Measurements from ENCODE around the gene OR2V1. TPM values are rescaled to one million over a fixed set of nuclear protein-coding genes. Genes with fewer than 3 reads are reported as not detected.

Gene OR2V1
- total RNA-seq, 1 donor from 2014 or later: not detected

GRCh38 chr5:181092428-181092827 lies 38.5 kb downstream of the OR2V1 start:
- Histone ChIP-seq H3K4me1 (no peaks in the 10 kb centered on the region), H3K4me3 (no peak overlapping the region), H3K36me3 (no peaks in the 10 kb centered on the region), H3K27me3 (no peaks in the 10 kb centered on the region), H3K27ac (no peak overlapping the region), H3K9me3 (no peaks in the 10 kb centered on the region)
- intact Hi-C loops (cut with DNase I): no loop called here
- no peak for TF ChIP-seq CTCF (IDR thresholded peaks at IDR 0.05)
- no peak for DNase-seq (ENCODE audit: low spot score in 2 of 2)

- Histone ChIP-seq H3K4me1 (no peaks in the 10 kb centered on the region), H3K4me3 (no peak overlapping the region), H3K36me3 (no peaks in the 10 kb centered on the region), H3K27me3 (no peaks in the 10 kb centered on the region), H3K9me3 (no peaks in the 10 kb centered on the region), H3K27ac (no peak overlapping the region)
- DNase-seq (ENCODE audit: low spot score in 2 of 2): no peak
- no peak for TF ChIP-seq CTCF (IDR thresholded peaks at IDR 0.05)
- intact Hi-C loops (cut with DNase I): no loop called here
Observed at GRCh38 chr5:181088289-181088688, 42.7 kb downstream of the OR2V1 start.

GRCh38 chr5:181087309-181087708 lies 43.7 kb downstream of the OR2V1 start:
- TF ChIP-seq CTCF (IDR thresholded peaks at IDR 0.05): no peak
- H3K4me3 ChIP-seq: no peak overlapping the region
- H3K27me3 ChIP-seq: no peaks in the 10 kb centered on the region
- intact Hi-C loops (cut with DNase I): no loop called here
- H3K9me3 ChIP-seq: no peaks in the 10 kb centered on the region
- DNase-seq (ENCODE audit: low spot score in 2 of 2): no peak
- no peaks in the 10 kb centered on the region for H3K36me3 ChIP-seq
- H3K4me1 ChIP-seq: no peaks in the 10 kb centered on the region
- H3K27ac ChIP-seq: no peak overlapping the region

GRCh38 chr5:181086884-181087205 lies 44.1 kb downstream of the OR2V1 start:
- no peaks in the 10 kb centered on the region for H3K27me3 ChIP-seq
- no peaks in the 10 kb centered on the region for H3K36me3 ChIP-seq
- H3K9me3 ChIP-seq: no peaks in the 10 kb centered on the region
- DNase-seq (ENCODE audit: low spot score in 2 of 2): no peak
- no peak overlapping the region for H3K4me3 ChIP-seq
- no peak overlapping the region for H3K27ac ChIP-seq
- TF ChIP-seq CTCF (IDR thresholded peaks at IDR 0.05): no peak
- intact Hi-C loops (cut with DNase I): no loop called here
- H3K4me1 ChIP-seq: no peaks in the 10 kb centered on the region

- intact Hi-C loops (cut with DNase I): no loop called here
- Histone ChIP-seq H3K36me3 (no peaks in the 10 kb centered on the region), H3K4me3 (no peak overlapping the region), H3K4me1 (no peaks in the 10 kb centered on the region), H3K27me3 (no peaks in the 10 kb centered on the region), H3K9me3 (no peaks in the 10 kb centered on the region), H3K27ac (no peak overlapping the region)
- no peak for DNase-seq (ENCODE audit: low spot score in 2 of 2)
- TF ChIP-seq CTCF (IDR thresholded peaks at IDR 0.05): no peak
Observed at GRCh38 chr5:181086026-181086883, 44.7 kb downstream of the OR2V1 start.

All from ascending aorta (tissue), 2 donors.